ENCODE data around the gene CENPV. TPM values are rescaled to one million over a fixed set of nuclear protein-coding genes. Genes with fewer than 3 reads are reported as not detected.

The CENPV gene
- 7.0 and 7.3 TPM in 2 replicates for total RNA-seq

GRCh38 chr17:16353317-16354174 is at the start of gene CENPV:
Gene CENPV (minus strand): TSS chr17:16353469. CDS start chr17:16353436, 33 bp downstream.

DNA sequence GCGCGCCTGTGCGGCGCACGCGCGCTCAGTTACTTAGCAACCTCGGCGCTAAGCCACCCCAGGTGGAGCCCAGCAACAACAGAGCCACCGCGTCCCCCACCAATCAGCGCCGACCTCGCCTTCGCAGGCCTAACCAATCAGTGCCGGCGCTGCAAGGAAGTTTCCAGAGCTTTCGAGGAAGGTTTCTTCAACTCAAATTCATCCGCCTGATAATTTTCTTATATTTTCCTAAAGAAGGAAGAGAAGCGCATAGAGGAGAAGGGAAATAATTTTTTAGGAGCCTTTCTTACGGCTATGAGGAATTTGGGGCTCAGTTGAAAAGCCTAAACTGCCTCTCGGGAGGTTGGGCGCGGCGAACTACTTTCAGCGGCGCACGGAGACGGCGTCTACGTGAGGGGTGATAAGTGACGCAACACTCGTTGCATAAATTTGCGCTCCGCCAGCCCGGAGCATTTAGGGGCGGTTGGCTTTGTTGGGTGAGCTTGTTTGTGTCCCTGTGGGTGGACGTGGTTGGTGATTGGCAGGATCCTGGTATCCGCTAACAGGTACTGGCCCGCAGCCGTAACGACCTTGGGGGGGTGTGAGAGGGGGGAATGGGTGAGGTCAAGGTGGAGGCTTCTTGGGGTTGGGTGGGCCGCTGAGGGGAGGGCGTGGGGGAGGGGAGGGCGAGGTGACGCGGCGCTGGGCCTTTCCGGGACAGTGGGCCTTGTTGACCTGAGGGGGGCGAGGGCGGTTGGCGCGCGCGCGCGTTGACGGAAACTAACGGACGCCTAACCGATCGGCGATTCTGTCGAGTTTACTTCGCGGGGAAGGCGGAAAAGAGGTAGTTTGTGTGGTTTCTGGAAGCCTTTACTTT is 27.6 kb upstream of the CENPV start, which contains the start of gene UBB:
UBB (plus strand) TSS at position 452 of the 856 bp plus-strand sequence. CDS start 817 bp downstream, outside the sequence.

Other genes starting within 250 kb of the CENPV start
- 90.5 and 113 TPM in 2 replicates for gene NCOR1, start 137.9 kb downstream of the CENPV start, total RNA-seq
- 16.0 and 17.7 TPM in 2 replicates for gene PIGL, start 136.3 kb downstream of the CENPV start, total RNA-seq
- 3,707 and 4,042 TPM in 2 replicates for gene UBB, start 27.6 kb upstream of the CENPV start, total RNA-seq
- 34.3 and 40.8 TPM in 2 replicates for gene TRPV2, start 62.1 kb upstream of the CENPV start, total RNA-seq
- 2.5 TPM in 2 replicates for gene LRRC75A, start 138.7 kb upstream of the CENPV start, total RNA-seq
- 5.8 and 6.3 TPM in 2 replicates for gene ZNF287, start 215.7 kb upstream of the CENPV start, total RNA-seq